ENCODE data around the gene UPK2.

UPK2 gene

GRCh38 chr11:118956094-118956846 lies at the start of gene UPK2:
TSS of gene UPK2 (plus strand) at chr11:118956298. CDS start at chr11:118956351, 53 bp downstream.
- DNase-seq, result peak; percentile 91

GRCh38 chr11:118907051-118908042 lies 48.8 kb upstream of the UPK2 start:
- peak; percentile 91 for DNase-seq

- no peak for DNase-seq
Observed at GRCh38 chr11:118908264-118908663, 47.8 kb upstream of the UPK2 start.

- DNase-seq, result peak; percentile 94
Observed at GRCh38 chr11:118908901-118909618, 47.0 kb upstream of the UPK2 start.

- DNase-seq, result peak; percentile 66
Observed at GRCh38 chr11:118909619-118910308, 46.3 kb upstream of the UPK2 start.

- peak; percentile 93 for DNase-seq
Observed at GRCh38 chr11:118910309-118911112, 45.6 kb upstream of the UPK2 start.

- no peak for DNase-seq
Observed at GRCh38 chr11:118911113-118911879, 44.8 kb upstream of the UPK2 start.

- DNase-seq, result no peak
Observed at GRCh38 chr11:118911880-118912741, 44.0 kb upstream of the UPK2 start.

GRCh38 chr11:118912742-118913410 lies 43.2 kb upstream of the UPK2 start:
- DNase-seq, result no peak

GRCh38 chr11:118913411-118914125 lies 42.5 kb upstream of the UPK2 start:
- no peak for DNase-seq

GRCh38 chr11:118914178-118914918 lies 41.8 kb upstream of the UPK2 start:
- DNase-seq, result no peak

GRCh38 chr11:118914987-118915386 lies 41.1 kb upstream of the UPK2 start:
- no peak for DNase-seq

- DNase-seq, result no peak
Observed at GRCh38 chr11:118915396-118915795, 40.7 kb upstream of the UPK2 start.

- DNase-seq, result no peak
Observed at GRCh38 chr11:118915941-118916841, 39.9 kb upstream of the UPK2 start.

- DNase-seq, result no peak
Observed at GRCh38 chr11:118916842-118917388, 39.2 kb upstream of the UPK2 start.

GRCh38 chr11:118917481-118918127 lies 38.5 kb upstream of the UPK2 start:
- no peak for DNase-seq
